KOPT-K1 (cell line): Measurements from ENCODE around the gene TEX36.
"Not testable (repeated sequence)": the region's sequence is repeated elsewhere in the genome, so short reads cannot be mapped to it uniquely, and the experiment has no call there.

Source experiments
- H3K27ac ChIP-seq: fragments of 200-600 bp; sonication (generic); 2 replicates; pipeline ENCODE4 v1.5.1; 2016; ENCODE audit warnings: antibody characterized with exemption, mild to moderate bottlenecking, low read depth, low read length; ENCODE audit not compliant: poor library complexity, severe bottlenecking
- H3K36me3 ChIP-seq: fragments of 200-600 bp; sonication (generic); 2 replicates; pipeline ENCODE4 v1.5.1; 2017; ENCODE audit warnings: antibody characterized with exemption, mild to moderate bottlenecking, low read length, moderate library complexity; ENCODE audit not compliant: insufficient read depth
- H3K9me3 ChIP-seq: fragments of 200-600 bp; sonication (generic); 2 replicates; pipeline ENCODE4 v1.5.1; 2017; ENCODE audit warnings: antibody characterized with exemption, low read length, mild to moderate bottlenecking; ENCODE audit not compliant: insufficient read depth, poor library complexity, severe bottlenecking

Gene TEX36, protein sequence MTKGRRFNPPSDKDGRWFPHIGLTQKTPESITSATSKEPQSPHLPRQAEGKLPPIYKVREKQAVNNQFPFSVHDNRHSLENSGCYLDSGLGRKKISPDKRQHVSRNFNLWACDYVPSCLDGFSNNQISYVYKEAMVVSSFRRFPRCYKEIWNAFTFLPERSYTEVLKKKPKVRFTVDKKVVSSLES

DNA sequence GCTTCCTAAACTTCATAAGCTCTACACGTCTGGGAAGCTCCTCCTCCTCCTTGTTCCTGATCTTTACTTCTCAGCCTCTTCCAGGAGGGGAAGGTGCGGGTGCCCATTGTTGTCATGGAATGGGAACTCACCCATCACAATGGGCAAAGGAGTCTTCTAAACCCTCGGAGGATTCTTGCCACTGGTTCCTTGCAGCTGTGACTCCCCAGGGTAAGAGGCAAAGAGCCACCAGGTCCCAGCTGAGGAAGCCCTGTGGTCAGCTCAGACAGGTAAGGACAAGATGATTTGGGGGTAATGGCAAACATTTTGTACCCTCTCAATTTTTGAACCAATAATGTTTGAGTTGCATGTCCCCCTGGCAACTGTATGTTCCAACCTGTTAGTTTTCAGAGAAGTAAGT lies at the start of gene TEX36:
TSS of gene TEX36 (minus strand) at position 101 of the 400 bp plus-strand sequence. CDS start 174 bp downstream, outside the sequence.
- H3K27ac ChIP-seq: no peak within 1 kb of the TSS
- H3K9me3 ChIP-seq: peaks cover 5% of the 10 kb centered on the region
- H3K36me3 ChIP-seq: no peaks in the 10 kb centered on the region

DNA sequence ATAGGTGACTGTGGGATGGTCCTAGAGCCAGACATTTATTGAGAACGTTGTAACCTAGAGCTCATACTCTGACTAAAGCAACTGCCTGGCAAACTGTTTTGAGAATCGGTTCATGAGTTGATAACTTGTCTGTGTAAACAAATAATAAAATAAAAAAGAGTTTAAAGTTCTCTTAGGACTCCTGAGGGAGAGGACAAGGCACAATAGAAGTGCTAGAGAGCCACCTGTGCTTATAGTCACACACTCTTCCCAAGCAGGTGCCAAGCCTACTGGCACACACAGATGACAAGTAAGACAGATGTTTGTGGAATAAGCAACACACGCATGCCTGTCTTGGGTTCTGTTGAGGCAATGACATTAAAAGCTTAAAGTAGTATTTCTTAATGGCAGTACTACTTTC lies 44.5 kb upstream of the TEX36 start:
- Histone ChIP-seq H3K9me3 (no peaks in the 10 kb centered on the region), H3K36me3 (peaks cover 99% of the 10 kb centered on the region), H3K27ac (no peak overlapping the region)

DNA sequence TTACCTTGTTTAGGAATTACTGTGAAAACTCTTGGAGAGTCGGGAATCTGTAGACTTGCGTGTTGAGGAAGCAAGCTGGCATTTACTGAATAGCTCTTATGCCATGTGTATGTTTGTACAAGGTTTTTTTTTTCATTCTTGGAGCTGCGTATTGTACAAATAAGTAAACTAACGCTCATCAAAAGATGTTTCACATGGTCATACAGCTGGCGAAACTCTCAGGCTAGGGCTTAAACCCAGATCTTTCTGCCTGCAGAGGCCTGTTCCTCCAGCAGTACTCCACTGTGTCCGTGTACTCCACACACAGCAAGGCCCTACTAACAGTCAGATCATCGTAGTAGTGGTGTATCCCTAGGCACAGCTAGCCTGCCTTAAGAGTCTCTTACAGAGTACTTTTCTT lies 44.0 kb upstream of the TEX36 start:
- Histone ChIP-seq H3K27ac (no peak overlapping the region), H3K36me3 (peaks cover 99% of the 10 kb centered on the region), H3K9me3 (no peaks in the 10 kb centered on the region)

DNA sequence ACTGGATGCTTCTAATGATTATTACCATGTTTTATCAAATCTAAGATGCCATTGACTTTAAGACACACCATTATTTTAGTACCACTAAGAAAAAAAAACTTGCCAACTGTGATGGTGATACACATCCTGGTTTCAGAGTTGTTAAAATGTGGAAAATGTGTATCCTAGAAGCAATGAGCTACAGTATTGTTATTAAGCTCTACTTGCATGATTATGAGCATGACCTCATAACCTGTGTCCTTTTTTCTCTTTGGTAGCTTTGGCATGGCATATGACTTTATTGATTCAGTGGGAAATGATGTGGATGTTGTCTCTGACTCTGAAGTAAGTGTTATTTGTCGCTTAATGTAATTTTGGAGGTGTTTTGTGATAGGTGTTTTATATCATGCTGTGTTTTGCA lies 39.8 kb upstream of the TEX36 start:
- peaks cover 70% of the 10 kb centered on the region for H3K36me3 ChIP-seq
- H3K9me3 ChIP-seq: no peaks in the 10 kb centered on the region
- H3K27ac ChIP-seq: no peak overlapping the region

DNA sequence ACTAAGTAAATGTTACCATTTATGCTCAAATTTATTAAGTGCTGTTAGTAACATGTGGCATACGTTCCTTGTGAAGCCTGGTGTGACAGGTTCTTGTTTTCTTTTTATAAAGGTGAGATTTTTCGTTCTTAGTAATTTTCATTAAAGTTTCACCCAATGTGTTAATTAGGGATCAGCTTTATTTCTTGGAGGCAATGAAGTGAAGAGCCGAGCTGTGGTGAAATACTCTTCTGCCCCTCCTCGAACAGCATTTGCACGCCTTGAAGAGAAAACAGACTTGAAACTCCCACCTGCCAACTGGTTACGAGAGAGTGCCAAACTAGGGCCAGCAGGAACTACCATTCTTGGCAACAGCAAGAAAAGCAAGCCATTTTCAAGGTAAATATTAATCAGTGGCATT lies 38.1 kb upstream of the TEX36 start:
- peaks cover 52% of the 10 kb centered on the region for H3K36me3 ChIP-seq
- H3K27ac ChIP-seq: no peak overlapping the region

DNA sequence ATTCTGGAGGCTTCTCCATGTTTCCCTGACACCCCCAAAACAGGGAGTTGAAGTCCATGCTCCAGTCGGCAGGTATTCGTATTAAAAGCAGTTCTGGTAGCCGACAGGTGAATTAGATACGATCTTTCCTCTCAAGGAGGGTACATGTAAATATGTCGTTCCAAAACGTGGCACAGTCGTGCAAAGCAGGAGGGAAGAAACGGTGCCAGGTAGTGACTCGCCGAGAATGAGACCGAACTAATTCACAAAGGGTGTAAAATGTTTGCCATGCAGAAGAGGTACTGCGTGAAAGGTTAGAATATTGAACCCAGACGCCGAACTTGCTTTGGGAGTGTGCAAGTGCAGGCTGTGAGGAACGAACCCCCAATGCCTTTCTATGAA lies 37.0 kb upstream of the TEX36 start:
- peak overlapping the region; percentile 85 for H3K27ac ChIP-seq
- peaks cover 41% of the 10 kb centered on the region for H3K36me3 ChIP-seq
- H3K9me3 ChIP-seq: no peaks in the 10 kb centered on the region

More for the DNA sequence above, 38.1 kb upstream of the TEX36 start:
- H3K9me3 ChIP-seq: no peaks in the 10 kb centered on the region

DNA sequence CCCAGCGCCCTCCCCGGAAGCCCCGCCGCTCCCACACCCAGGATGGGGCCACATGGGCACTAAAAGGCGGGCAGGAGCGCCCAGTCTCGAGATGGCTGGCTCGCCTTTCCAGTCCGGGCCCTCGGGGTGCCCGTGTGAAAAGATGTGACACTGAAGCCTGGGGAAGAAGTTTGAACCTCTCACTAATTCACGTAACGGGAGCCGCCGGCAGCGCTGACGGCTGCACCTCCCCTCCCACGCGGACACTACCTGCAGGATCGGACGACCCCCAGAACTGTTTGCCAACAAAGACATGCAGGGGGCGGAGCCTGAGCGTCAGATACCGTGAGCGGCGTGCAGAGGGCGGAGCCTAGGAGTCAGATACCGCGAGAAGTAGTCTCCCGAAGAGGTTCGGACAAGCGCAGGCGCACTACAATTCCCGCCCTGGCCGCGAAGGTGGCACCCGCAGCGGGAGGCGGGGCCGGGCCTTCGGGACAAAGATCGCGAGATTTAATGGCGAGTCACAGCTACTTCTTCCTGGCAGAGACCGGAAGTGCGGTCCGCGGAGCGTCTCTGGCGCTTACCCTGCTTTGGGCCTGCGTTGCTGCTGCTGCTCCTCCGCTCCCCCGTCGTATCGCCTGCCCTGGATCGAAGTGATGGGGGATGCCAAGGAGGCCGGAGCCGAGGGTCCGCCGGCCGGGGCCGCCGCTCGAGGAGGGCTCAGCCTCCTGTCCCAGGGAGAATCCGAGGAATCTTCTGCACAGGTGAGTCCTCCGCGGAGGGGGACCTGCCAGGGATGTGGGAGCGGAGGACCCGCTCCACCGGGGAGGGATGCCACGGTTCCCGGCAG lies 36.4 kb upstream of the TEX36 start, which contains the start of gene EDRF1:
TSS of gene EDRF1 (plus strand) at position 537 of the 829 bp plus-strand sequence. CDS start at position 636, 99 bp downstream.
- Histone ChIP-seq H3K9me3 (no peaks in the 10 kb centered on the region), H3K27ac (peak within 1 kb of the TSS; percentile 85), H3K36me3 (peaks cover 35% of the 10 kb centered on the region)

DNA sequence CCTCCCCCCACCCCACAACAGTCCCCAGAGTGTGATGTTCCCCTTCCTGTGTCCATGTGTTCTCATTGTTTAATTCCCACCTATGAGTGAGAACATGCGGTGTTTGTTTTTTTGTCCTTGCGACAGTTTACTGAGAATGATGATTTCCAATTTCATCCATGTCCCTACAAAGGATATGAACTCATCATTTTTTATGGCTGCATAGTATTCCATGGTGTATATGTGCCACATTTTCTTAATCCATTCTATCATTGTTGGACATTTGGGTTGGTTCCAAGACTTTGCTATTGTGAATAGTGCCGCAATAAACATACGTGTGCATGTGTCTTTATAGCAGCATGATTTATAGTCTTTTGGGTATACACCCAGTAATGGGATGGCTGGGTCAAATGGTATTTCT lies 31.8 kb upstream of the TEX36 start:
- H3K9me3 ChIP-seq, H3K36me3 ChIP-seq, H3K27ac ChIP-seq: not testable (repeated sequence)

DNA sequence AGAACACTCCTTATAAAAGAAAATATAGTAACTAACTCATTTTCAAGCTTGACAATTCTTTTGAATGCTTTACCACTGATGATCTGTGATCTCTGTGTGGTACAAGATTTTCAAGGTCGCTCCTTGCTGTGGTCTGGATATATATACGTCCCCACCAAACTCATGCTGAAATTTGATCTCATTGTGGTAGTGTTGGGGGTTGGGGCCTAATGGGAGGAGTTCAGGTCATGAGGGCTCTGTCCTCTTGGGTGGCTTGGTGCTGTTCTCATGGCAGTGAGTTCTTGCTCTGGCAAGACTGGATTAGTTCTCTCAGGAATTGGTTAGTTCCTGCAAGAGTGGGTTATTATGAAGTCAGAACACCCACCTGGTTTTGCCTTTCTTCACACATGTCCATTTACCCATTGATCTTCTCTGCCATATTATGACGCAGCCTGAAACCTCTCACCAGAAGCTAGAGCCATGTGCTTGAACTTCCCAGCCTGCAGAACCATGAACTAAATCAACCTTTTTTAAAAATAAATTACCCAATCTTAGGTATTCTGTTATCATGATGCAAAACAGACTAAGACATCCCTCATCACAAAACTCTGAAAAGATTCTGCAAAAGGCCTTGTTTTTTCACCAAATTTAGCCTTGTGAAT lies 28.3 kb upstream of the TEX36 start:
- Histone ChIP-seq H3K27ac (no peak overlapping the region), H3K9me3 (no peaks in the 10 kb centered on the region), H3K36me3 (no peaks in the 10 kb centered on the region)

DNA sequence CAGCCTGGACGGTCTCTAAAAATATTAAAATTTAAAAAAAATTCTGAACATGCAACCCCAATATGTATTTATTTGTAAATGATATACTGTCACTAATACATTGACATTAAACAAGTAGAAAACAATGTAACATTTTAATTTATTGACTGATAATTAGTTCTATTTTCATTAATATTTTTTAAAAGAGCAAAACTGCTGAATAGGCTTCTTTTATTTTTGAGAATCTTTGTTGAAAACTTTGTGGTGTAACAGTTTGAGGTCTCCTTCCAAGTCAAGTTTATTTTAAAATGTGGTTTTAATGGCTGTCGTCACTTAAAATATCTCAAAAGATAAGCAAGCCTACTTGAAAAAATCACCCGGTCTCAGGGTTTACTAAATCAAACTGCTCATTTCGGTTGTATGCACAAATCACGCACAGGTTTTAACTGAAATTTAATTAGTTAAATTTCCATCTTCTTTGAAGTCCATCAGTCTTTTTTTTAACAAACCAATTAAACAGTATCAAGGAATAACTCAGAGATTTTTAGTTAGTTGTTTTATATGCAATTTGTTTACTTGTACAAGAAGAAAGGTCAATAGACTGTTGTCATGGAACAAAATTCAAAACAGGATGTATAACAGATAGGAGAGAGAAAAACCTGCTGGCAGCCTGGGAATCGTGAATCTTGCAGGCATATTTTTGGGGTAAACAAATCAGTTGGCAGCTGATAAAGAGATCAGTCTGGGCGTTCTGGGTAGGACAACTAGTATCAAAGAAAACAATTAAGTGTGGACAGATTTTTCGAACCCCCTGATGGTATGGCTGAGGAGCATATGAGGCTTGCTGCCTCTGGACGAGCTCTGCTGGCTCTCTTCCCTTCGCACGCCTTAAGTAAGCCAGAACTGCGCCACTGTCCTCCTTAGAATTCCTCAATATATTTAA lies 26.9 kb upstream of the TEX36 start:
- no peak overlapping the region for H3K27ac ChIP-seq
- no peaks in the 10 kb centered on the region for H3K36me3 ChIP-seq
- H3K9me3 ChIP-seq: no peaks in the 10 kb centered on the region

DNA sequence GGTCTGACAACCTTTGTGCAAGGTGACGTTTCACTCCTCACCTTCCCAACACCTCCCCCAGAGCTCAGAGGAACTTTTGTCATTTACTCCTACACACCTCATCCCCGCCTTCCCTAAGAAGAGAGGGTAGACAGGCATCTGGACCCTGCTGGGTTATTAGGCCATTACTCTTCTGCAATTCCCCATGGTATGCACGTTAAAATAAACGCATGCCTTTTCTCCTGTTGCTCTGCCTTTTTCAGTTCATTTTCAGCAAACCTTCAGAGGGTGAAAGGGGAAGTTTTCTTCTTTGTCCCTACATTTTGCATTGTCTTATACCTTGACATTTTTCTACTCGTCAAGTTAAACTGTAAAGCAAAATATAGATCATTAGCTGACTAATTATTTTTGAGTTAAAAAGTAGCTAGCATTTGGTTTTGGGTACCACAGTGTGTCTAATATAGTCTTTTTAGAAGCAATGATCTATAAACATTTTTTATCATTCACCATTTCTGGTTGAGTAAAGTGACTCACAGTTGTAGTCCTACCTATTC lies 26.1 kb upstream of the TEX36 start:
- no peak overlapping the region for H3K27ac ChIP-seq
- H3K9me3 ChIP-seq: no peaks in the 10 kb centered on the region
- H3K36me3 ChIP-seq: no peaks in the 10 kb centered on the region

DNA sequence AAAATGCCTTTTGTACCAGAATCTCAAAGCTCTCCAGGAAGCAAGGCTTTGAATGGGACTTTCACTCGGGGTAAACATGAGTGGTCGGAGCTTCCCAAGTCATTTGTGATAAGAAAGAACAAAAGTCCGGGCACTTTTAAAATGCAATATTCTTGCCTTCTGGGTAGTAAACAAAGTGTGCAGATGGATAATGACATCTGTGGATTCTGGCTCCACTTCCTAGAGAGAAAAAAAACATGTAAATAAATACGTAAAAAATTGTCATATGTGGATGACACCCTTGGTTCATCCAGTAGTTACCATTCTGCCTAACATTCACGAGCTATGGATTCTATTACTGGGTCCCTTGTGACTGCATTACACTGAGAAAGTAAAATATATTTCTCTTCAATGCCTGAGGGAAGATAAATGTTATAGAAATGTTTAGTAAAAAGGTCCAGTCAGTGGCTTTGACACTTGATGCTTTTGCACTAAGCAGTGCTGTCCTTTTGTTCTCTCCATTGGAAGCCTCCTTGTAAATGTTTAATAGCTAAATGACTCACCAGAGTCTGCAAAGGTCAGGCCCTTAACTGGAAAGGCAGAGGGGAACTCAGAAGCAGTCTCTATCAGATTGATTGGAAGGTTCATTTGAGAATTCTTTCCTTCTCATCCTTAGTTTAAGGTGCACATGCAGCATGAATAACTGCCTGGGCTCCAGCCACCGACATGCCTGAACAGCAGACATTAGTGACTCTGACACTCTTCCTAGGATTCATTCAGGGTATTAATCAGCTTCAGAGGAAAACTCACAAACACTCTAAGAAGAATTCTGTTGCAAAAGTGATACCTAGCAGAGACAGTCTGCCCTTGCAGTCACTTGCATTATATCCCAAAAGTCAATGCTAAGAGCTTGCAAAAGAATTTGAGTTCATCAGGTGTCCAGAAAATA lies 24.8 kb upstream of the TEX36 start:
- Histone ChIP-seq H3K27ac (no peak overlapping the region), H3K36me3 (no peaks in the 10 kb centered on the region), H3K9me3 (no peaks in the 10 kb centered on the region)

DNA sequence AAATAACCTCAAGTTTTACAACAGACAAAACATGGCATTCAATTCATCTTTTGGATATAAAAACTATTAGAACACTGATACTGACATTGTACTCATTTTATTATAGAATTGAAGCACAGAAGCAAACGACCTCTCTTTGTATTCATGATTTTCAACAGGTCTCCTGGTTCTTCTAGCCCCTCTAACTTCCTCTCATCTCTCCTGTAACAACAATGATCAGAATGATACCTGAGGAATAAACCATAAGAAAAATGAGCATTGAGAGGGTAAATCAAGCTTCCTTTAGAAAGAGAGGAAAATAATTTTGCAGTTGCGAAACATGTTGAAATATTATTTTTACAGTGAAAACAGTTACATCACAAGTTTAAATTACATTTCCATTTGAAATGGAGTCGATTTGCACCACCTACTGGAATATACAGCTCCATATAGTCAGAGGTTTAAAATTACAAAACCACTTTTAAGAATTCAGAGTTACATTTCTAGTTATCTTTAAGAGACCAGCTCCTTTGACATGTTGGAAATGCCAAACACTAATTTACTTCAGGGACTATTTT lies 17.5 kb upstream of the TEX36 start:
- Histone ChIP-seq H3K27ac (no peak overlapping the region), H3K36me3 (no peaks in the 10 kb centered on the region), H3K9me3 (no peaks in the 10 kb centered on the region)
